Vagina (tissue), 2 donors: Measurements from ENCODE around the gene DPF3. TPM values are rescaled to one million over a fixed set of nuclear protein-coding genes. Genes with fewer than 3 reads are reported as not detected.

Source experiments
- DNase-seq, 2 donors: peaks; one replicate each; pipeline ENCODE4 v3.0.0-alpha.2; 2017; ENCODE audit errors: extremely low spot score in 2 of 2
- H3K27ac ChIP-seq: fragments of 200-600 bp; sonication (generic); one replicate; pipeline ENCODE4 v1.5.1; 2019
- H3K27me3 ChIP-seq: fragments of 200-600 bp; sonication (generic); one replicate; pipeline ENCODE4 v1.5.1; 2019
- H3K36me3 ChIP-seq, 2 donors: fragments of 200-600 bp; sonication (generic); one replicate each; pipeline ENCODE4 v1.5.1; 2017 to 2019
- H3K4me1 ChIP-seq: fragments of 200-600 bp; sonication (generic); one replicate; pipeline ENCODE4 v1.5.1; 2019
- H3K4me3 ChIP-seq, 2 donors: fragments of 200-600 bp; sonication (generic); 1 replicate in 1 of 2; 2 replicates in 1 of 2; pipeline ENCODE4 v1.5.1; 2016 to 2019
- H3K9me3 ChIP-seq: fragments of 200-600 bp; sonication (generic); one replicate; pipeline ENCODE4 v1.5.1; 2019
- POLR2A ChIP-seq, 2 donors: fragments of 450-650 bp; IDR thresholded peaks; one replicate each; pipeline ENCODE4 v1.6.1; 2017; ENCODE audit warnings: antibody characterized with exemption in 2 of 2, mild to moderate bottlenecking in 2 of 2, moderate library complexity in 2 of 2
- POLR2AphosphoS5 ChIP-seq, 2 donors: sonication (generic); formaldehyde crosslinking; IDR thresholded peaks; one replicate each; pipeline ENCODE4 v1.9.0; 2017; ENCODE audit warnings: antibody characterized with exemption in 2 of 2, mild to moderate bottlenecking in 2 of 2, low read depth in 1 of 2; ENCODE audit not compliant: insufficient read depth in 1 of 2
- intact Hi-C: fragments of 100-400 bp; cut with DNase I; formaldehyde crosslinking; loops from one replicate; pipeline ENCODE4 v1.15.1; 2023
- total RNA-seq: library from RNA; depleted of rRNA; stranded (reverse); fragments of >200 nt; gene quantifications from one replicate; pipeline ENCODE4 v1.2.3, GENCODE V29; 2016
- TF ChIP-seq, protein P1 (sequence below), 3 experiments: fragments of 450-650 bp in 2 of 3; fragments of 200-600 bp in 1 of 3; sonication (generic) in 1 of 3; IDR thresholded peaks; one replicate each; pipeline ENCODE4 v1.5.1; 2017 to 2019; ENCODE audit warnings: antibody characterized with exemption in 3 of 3, mild to moderate bottlenecking in 2 of 3, moderate library complexity in 2 of 3

DPF3 gene
- total RNA-seq, 1 donor from 2014 or later: not detected

- no peak for DNase-seq
- Histone ChIP-seq H3K27me3 (no peaks in the 10 kb centered on the region), H3K4me3 (no peak overlapping the region), H3K9me3 (no peaks in the 10 kb centered on the region), H3K36me3 (no peaks in the 10 kb centered on the region), H3K4me1 (no peaks in the 10 kb centered on the region), H3K27ac (no peak overlapping the region)
- TF ChIP-seq POLR2A (IDR thresholded peaks at IDR 0.05) (no peak), POLR2AphosphoS5 (IDR thresholded peaks at IDR 0.05; ENCODE audit: insufficient read depth in 1 of 2, low read depth in 1 of 2) (no peak)
- TF ChIP-seq, protein P1, sequence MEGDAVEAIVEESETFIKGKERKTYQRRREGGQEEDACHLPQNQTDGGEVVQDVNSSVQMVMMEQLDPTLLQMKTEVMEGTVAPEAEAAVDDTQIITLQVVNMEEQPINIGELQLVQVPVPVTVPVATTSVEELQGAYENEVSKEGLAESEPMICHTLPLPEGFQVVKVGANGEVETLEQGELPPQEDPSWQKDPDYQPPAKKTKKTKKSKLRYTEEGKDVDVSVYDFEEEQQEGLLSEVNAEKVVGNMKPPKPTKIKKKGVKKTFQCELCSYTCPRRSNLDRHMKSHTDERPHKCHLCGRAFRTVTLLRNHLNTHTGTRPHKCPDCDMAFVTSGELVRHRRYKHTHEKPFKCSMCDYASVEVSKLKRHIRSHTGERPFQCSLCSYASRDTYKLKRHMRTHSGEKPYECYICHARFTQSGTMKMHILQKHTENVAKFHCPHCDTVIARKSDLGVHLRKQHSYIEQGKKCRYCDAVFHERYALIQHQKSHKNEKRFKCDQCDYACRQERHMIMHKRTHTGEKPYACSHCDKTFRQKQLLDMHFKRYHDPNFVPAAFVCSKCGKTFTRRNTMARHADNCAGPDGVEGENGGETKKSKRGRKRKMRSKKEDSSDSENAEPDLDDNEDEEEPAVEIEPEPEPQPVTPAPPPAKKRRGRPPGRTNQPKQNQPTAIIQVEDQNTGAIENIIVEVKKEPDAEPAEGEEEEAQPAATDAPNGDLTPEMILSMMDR (IDR thresholded peaks at IDR 0.05): no peak
- intact Hi-C loops: no loop called here
Observed at GRCh38 chr14:72901361-72901760, 7.5 kb upstream of the DPF3 start.

DNA sequence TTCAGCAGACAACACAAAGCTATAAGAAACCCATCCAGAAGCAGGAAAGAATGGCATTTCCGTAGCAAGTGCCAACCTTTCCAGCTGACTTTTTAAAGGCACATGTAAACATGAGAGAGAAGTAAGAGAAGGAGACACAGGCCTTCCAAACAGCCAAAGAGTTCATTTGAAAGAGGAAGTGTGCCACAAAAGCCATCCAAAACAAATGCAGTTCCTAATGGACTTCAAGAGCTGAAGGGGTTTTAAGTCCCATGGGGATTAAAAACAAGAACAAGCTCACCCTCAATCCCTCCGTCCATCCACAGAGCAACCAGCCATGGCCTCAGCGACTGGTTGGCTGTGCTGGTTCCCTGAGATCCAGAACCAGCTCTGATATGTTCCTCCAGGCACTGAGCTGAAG lies 4.5 kb upstream of the DPF3 start:
- H3K4me3 ChIP-seq: no peak overlapping the region
- no peaks in the 10 kb centered on the region for H3K36me3 ChIP-seq
- H3K27me3 ChIP-seq: no peaks in the 10 kb centered on the region
- TF ChIP-seq, protein P1 (IDR thresholded peaks at IDR 0.05): no peak
- TF ChIP-seq POLR2AphosphoS5 (IDR thresholded peaks at IDR 0.05; ENCODE audit: insufficient read depth in 1 of 2, low read depth in 1 of 2): no peak
- TF ChIP-seq POLR2A (IDR thresholded peaks at IDR 0.05): no peak
- no peaks in the 10 kb centered on the region for H3K9me3 ChIP-seq
- DNase-seq: no peak
- intact Hi-C loops: no loop called here
- no peak overlapping the region for H3K27ac ChIP-seq
- peaks cover 7% of the 10 kb centered on the region for H3K4me1 ChIP-seq

GRCh38 chr14:72894623-72895378 lies 900 bp upstream of the DPF3 start:
- Histone ChIP-seq H3K36me3 (no peaks in the 10 kb centered on the region), H3K4me3 (peak overlapping the region; percentile 66 to 80), H3K4me1 (peaks cover 25% of the 10 kb centered on the region), H3K27me3 (no peaks in the 10 kb centered on the region), H3K27ac (no peak overlapping the region), H3K9me3 (no peaks in the 10 kb centered on the region)
- intact Hi-C loops: no loop called here
- DNase-seq: no peak
- no peak for TF ChIP-seq POLR2AphosphoS5 (IDR thresholded peaks at IDR 0.05; ENCODE audit: insufficient read depth in 1 of 2, low read depth in 1 of 2)
- TF ChIP-seq POLR2A (IDR thresholded peaks at IDR 0.05): no peak
- TF ChIP-seq, protein P1 (IDR thresholded peaks at IDR 0.05): no peak

- intact Hi-C loops: no loop called here
- TF ChIP-seq POLR2AphosphoS5 (IDR thresholded peaks at IDR 0.05; ENCODE audit: insufficient read depth in 1 of 2, low read depth in 1 of 2) (no peak), POLR2A (IDR thresholded peaks at IDR 0.05) (no peak)
- TF ChIP-seq, protein P1 (IDR thresholded peaks at IDR 0.05): no peak
- Histone ChIP-seq H3K4me3 (peak overlapping the region; percentile 66 to 80), H3K9me3 (no peaks in the 10 kb centered on the region), H3K36me3 (no peaks in the 10 kb centered on the region), H3K27me3 (no peaks in the 10 kb centered on the region), H3K4me1 (peaks cover 25% of the 10 kb centered on the region), H3K27ac (no peak overlapping the region)
- no peak for DNase-seq
Observed at GRCh38 chr14:72894323-72894622, 372 bp upstream of the DPF3 start.

DNA sequence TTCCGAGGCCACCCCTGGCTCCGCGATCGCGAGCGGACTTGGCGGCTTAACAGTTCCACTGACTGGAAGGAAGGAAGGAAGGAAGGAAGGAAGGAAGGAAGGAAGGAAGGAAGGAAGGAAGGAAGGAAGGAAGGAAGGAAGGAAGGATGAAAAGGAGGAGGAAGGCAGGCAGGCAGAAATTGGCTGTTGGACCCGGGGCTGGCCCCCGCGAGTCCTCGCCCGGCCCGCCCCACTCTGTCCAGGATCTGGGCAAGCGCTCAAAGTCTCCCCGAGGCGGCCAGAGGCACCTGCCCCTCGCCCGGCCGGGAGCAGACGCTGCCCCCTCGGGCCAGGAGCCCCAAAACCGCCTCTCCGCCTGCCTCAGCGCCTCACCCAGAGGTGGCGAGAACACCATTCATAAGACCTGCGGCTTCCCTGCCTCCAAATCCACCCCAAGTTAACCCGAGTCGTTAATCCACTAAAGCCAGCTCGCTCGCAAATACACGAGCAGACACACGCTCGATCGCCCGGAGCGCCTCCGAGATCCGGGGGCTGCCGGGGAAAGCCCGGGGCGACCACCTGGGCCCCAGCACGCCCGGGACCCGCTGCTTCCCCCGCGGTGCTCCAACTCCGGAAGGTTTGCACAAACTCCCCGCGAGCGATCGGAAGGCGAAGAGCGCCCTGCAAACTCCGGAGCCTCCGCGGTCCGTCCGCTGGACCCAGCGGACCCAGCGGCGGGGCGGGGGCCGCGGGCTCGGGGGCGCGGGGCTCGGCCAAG lies 844 bp downstream of the DPF3 start:
- no peak for DNase-seq
- H3K4me1 ChIP-seq: peaks cover 25% of the 10 kb centered on the region
- H3K36me3 ChIP-seq: no peaks in the 10 kb centered on the region
- H3K9me3 ChIP-seq: no peaks in the 10 kb centered on the region
- peak overlapping the region; percentile 66 to 80 for H3K4me3 ChIP-seq
- TF ChIP-seq POLR2A (IDR thresholded peaks at IDR 0.05) (no peak), POLR2AphosphoS5 (IDR thresholded peaks at IDR 0.05; ENCODE audit: insufficient read depth in 1 of 2, low read depth in 1 of 2) (no peak)
- TF ChIP-seq, protein P1 (IDR thresholded peaks at IDR 0.05): no peak
- no peaks in the 10 kb centered on the region for H3K27me3 ChIP-seq
- intact Hi-C loops: no loop called here
- H3K27ac ChIP-seq: peak overlapping the region; percentile 8
